ENCODE data around the gene ACOXL. TPM values are rescaled to one million over a fixed set of nuclear protein-coding genes. Genes with fewer than 3 reads are reported as not detected.

Gene ACOXL
- total and polyA plus RNA-seq, 2 donors (not counting 3 experiments of a cell fraction or from before 2014, with no cell fraction given) = not detected

DNA sequence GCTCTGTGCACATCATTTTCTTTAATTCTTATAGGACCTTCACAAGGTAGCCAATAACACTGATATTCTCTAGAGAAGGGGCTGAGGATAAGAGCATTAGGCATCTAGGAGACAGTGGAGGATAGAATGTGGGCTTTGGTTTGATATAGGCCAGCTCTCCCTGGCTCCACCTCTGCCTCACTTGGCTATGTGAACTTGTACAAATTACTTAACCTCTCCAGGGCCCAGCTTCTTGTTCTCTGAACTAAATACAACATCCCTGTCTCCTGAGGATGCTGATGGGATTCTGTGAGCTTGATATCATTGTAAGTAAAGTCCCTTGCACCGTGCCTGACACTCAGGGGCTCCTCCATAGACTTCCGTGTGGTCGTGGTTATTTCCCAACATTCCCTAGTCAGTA is 87.3 kb downstream of the ACOXL start:
- Histone ChIP-seq H3K9me3 (replicated peaks; ENCODE audit: control insufficient read depth, insufficient read depth, low read length) (no peaks in the 10 kb centered on the region), H3K36me3 (ENCODE audit: control insufficient read depth in 2 of 2, extremely low read depth in 1 of 2, insufficient read depth in 2 of 2, low read length in 2 of 2) (no peaks in the 10 kb centered on the region), H3K4me1 (ENCODE audit: control insufficient read depth, extremely low read depth, insufficient read depth, low read length) (no peaks in the 10 kb centered on the region), H4K20me1 (replicated peaks; ENCODE audit: control insufficient read depth, extremely low read depth, insufficient read depth, low read length) (no peaks in the 10 kb centered on the region), H3K9me1 (replicated peaks; ENCODE audit: control insufficient read depth, extremely low read depth, insufficient read depth, low read length) (no peaks in the 10 kb centered on the region), H3K79me2 (ENCODE audit: control insufficient read depth, insufficient read depth, low read length) (no peaks in the 10 kb centered on the region), H3K4me3 (replicated peaks in 1 of 3; ENCODE audit: insufficient read depth in 1 of 3, low read depth in 1 of 3, low read length in 3 of 3) (no peak overlapping the region), H3K4me2 (ENCODE audit: insufficient read depth, low read length) (no peak overlapping the region), H3K27me3 (ENCODE audit: control insufficient read depth in 2 of 2, insufficient read depth in 2 of 2, low read length in 2 of 2) (peaks cover 11 to 14% of the 10 kb centered on the region in 2 experiments), H3K27ac (ENCODE audit: insufficient read depth, low read depth, low read length) (no peak overlapping the region), H3K9ac (replicated peaks; ENCODE audit: extremely low read depth, insufficient read depth, low read length) (no peak overlapping the region), H2AFZ (ENCODE audit: low read depth, low read length) (no peak overlapping the region)
- TF ChIP-seq MYC (IDR thresholded peaks at IDR 0.05; ENCODE audit: low read depth, low read length) = no peak
- TF ChIP-seq, protein P1, sequence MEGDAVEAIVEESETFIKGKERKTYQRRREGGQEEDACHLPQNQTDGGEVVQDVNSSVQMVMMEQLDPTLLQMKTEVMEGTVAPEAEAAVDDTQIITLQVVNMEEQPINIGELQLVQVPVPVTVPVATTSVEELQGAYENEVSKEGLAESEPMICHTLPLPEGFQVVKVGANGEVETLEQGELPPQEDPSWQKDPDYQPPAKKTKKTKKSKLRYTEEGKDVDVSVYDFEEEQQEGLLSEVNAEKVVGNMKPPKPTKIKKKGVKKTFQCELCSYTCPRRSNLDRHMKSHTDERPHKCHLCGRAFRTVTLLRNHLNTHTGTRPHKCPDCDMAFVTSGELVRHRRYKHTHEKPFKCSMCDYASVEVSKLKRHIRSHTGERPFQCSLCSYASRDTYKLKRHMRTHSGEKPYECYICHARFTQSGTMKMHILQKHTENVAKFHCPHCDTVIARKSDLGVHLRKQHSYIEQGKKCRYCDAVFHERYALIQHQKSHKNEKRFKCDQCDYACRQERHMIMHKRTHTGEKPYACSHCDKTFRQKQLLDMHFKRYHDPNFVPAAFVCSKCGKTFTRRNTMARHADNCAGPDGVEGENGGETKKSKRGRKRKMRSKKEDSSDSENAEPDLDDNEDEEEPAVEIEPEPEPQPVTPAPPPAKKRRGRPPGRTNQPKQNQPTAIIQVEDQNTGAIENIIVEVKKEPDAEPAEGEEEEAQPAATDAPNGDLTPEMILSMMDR (IDR thresholded peaks at IDR 0.05; ENCODE audit: extremely low read depth in 1 of 2, insufficient read depth in 1 of 2, low read depth in 1 of 2, low read length in 2 of 2) = no peak
- TF ChIP-seq POLR2AphosphoS5 (IDR thresholded peaks at IDR 0.05; ENCODE audit: insufficient read depth, low read depth, low read length) = no peak
- no peak for TF ChIP-seq FOS (IDR thresholded peaks at IDR 0.05; ENCODE audit: borderline replicate concordance, insufficient read depth, low read length)
- no peak for TF ChIP-seq POLR2A (IDR thresholded peaks at IDR 0.05; ENCODE audit: low read depth, low read length)
- TF ChIP-seq EZH2 (IDR thresholded peaks at IDR 0.05; ENCODE audit: borderline replicate concordance, low read depth, low read length, severe bottlenecking) = no peak
- no peak for TF ChIP-seq JUN (IDR thresholded peaks at IDR 0.05; ENCODE audit: borderline replicate concordance, insufficient read depth, insufficient read length, low read depth)
- no peak for TF ChIP-seq GATA2 (IDR thresholded peaks at IDR 0.05; ENCODE audit: insufficient read depth, insufficient read length, low read depth, low read length)
- dilution Hi-C loops (cut with MboI; ENCODE audit: extremely low pct_ligation_motif_present, low sequenced_read_pairs) = no loop called here
- intact Hi-C loops (cut with micrococcal nuclease) = no loop called here
- ChIA-PET CTCF (interaction anchor here (0.8 kb wide), 1 partner anchor 21 kb away, joined by 4 read pairs; no protein-coding TSS in a partner anchor), POLR2A (no interaction called here)
- FAIRE-seq (no peak), DNase-seq (ENCODE audit: low read depth, low spot score) (no peak)
- no TSS peak for BruUV-seq (replicated peaks)
